GM12801 (cell line): ENCODE results near the gene MYL5.

Experiments used
- CTCF ChIP-seq: IDR thresholded peaks from one replicate; pipeline ENCODE4 v1.5.1; 2011; ENCODE audit warnings: control low read depth; ENCODE audit not compliant: insufficient read length; ENCODE audit errors: extremely low read depth

The MYL5 gene

GRCh38 chr4:628821-629635 is 45.3 kb upstream of the MYL5 start:
- no peak for TF ChIP-seq CTCF

GRCh38 chr4:629636-629914 is 44.8 kb upstream of the MYL5 start:
- TF ChIP-seq CTCF: no peak

- no peak for TF ChIP-seq CTCF
Measured at GRCh38 chr4:629915-630641, 44.3 kb upstream of the MYL5 start.

GRCh38 chr4:630656-631055 is 43.7 kb upstream of the MYL5 start:
- TF ChIP-seq CTCF: no peak

- TF ChIP-seq CTCF: no peak
Measured at GRCh38 chr4:632196-632790, 42.0 kb upstream of the MYL5 start.

- TF ChIP-seq CTCF: no peak
Measured at GRCh38 chr4:632926-633325, 41.4 kb upstream of the MYL5 start.

- TF ChIP-seq CTCF: no peak
Measured at GRCh38 chr4:633406-633805, 40.9 kb upstream of the MYL5 start.
